GM18909 (cell line): ENCODE data around the gene DNAJC17.

Source experiments
- ATAC-seq: cut with Tn5 transposase; IDR thresholded peaks from one replicate; pipeline ENCODE4 v1.9.1; 2021; ENCODE audit warnings: mild to moderate bottlenecking; ENCODE audit not compliant: unreplicated experiment, poor library complexity

Gene DNAJC17

DNA sequence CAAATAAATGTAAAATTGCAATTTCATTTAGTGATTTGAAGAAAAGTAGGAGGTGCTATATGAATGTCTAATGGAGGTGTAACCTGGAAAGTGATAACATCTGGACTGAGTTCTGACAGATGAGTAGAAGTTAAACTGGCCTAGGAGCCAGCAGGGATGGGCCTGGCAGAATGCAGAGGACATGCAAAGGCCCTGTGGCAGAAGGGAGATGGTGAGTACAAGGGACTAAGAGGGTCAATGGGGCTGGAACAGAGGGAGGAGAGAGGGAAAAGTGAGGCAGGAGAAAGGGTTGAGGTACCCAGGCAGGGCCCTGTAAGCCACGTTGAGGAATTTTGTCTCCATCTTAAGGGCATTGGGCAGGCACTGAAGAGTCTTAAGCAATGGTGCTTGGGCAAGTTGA lies 24.6 kb upstream of the DNAJC17 start:
- no peak for ATAC-seq

DNA sequence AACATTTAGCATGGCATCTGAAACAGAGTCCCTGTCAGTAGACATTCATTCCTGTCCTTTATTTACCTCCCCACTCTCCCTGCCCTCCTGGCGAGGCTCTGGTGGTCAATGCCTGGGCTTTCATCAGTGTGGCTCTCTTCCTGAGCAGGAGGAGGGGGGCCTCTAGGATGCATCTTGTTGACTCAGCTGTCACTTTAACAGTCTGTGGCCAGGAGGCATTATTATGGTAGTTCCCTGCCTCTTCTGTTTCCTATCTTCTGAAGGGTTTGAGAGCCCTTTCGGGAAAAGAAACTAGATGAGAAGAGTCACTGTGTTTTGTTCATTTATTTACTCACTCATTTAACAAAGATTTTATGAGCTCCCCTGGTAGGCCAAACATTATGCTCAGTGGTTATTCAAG lies 23.6 kb upstream of the DNAJC17 start:
- no peak for ATAC-seq

DNA sequence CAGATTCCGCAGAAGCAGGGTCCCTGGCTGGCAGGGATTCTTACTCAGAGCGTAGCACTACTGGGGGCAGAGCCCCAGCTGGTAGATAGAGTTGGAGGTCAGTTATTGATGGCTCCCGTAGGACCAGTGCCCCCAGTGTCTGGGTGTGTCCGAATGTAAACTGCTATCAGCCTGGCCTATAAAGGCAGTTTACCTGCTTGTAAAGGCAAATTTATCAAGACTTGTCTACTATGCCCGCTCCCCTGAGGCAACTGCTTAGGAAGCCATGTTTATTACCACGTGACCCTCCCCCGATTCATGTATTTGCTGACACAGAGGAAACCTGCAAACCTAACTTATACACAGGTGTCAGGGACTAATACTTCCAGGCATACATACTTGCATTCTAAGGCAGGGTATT lies 21.8 kb upstream of the DNAJC17 start:
- ATAC-seq: no peak

DNA sequence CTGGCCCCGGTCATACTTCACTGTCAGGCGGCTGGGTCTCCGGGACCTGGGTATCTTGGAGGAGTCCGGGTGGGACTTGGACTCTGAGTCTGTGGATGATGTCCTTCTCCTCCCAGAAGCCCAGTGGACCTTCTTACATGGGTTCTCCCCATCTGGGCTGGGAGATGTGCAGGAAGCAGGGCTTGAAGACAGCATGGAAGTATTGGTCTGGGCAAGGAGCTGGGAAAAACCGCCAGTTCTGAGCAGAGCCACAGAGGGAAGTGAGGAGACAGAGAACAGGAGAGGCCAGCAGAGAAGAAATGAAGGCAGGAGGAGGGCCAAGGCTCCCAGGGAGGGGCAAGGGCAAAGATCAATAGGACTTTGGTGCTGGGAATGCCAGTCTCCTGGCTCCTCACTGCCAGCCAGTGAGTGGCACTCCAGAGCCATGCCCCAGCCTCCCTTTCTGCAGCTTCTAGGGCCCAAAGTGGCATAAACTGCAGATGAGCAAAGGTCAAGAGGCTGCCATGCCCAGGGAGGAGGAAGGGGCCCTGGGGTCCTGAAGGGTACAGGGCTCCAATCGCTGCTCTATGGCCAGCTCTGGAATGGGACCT lies 21.3 kb upstream of the DNAJC17 start, which contains the start of gene PPP1R14D:
PPP1R14D (minus strand) TSS at position 262 of the 590 bp plus-strand sequence; CDS start at position 195, 67 bp downstream.
- ATAC-seq: no peak

DNA sequence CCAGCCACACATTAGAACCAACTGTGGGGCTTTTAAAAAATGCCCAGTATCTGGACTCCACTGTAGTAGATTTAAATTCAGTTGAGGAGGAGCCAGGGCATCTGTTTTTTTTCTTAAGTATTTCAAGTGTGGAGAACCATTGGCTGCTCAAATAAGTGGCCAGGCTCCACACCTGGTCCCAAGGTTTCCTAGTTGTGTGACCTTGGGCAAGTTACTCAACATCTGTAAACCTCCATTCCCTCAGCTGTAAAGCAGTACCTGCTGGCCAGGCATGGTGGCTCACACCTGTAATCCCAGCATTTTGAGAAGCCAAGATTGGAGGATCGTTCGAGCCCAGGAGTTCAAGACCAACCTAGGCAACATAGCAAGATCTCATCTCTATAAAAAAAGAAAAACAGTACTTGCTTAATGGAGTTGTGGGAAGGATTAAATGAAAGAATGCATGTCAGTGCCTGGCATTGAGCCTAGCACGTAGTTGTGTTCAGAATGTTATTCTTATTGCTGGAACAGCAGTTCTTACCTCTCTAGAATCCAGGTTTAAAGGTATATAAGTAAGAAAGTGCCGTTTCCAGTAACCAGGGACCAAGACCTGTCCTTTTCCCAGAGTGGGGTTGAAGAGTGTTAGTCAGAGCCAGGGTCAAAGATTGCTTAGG lies 19.3 kb upstream of the DNAJC17 start:
- ATAC-seq: no peak

DNA sequence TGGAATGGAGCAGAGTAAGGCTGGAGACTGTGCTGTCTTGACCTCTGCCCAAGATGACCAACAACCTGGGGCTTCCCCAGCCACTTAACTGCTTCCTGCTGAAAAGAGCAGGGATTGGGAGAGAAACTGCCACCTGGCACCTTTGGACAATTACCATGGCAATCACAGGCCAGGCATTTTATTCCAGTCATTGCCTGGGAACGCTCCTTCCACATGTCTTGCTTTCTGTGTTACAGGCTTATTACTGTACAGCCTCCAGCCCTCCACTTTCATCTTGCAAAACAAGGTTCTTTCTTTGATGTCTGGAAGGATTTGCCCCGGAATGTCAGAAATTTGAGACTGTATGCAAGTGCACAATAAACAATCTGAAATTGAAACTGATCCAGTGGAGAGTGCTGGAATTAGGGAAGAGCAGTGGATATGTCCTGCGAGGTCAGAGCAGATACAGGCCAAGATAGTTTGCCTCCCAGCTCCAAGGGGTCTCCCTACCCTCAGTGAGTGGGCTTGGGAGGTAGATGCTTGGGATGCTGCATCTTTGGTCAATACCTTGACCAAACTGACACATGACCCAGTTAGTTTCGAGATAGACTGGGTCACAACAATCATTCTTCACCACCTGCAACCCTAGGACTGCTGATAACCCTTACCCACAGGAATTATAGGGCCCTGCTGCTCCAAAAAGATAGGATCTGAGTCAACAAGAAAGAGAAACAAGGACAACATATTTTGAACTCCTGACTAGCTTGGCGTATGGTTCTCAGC lies 18.6 kb upstream of the DNAJC17 start:
- no peak for ATAC-seq

DNA sequence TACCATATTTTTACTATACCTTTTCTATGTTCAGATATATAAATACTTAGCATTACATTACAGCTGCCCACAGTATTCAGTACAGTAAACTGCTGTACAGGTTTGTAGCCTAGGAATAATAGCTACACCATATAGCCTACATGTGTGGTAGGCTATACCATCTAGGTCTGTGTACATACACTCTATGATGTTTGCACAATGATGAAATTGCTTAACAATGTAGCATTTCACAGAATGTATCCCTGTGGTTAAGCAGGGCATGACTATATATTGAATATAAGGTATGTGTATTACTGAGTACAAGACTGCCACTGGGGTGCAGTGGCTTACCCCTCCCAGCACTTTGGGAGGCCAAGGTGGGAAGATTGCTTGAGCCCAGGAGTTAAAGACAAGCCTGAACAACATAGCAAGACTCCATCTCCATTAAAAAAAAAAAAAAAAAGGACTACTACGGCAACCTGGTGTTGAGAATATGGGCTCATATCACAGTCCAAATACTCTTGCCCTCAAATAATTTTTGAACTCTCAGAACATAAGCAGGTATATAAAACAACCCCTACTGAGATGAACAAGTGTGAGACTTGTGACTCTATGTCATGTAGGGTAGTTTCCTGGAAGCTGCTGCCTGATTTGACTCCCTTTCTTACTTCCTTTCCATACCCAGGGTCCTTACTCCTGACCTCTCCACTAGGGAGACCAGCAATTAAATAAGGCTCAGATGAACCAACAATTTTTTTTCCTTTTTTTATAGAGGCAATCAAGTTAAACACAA lies 16.5 kb upstream of the DNAJC17 start:
- no peak for ATAC-seq

DNA sequence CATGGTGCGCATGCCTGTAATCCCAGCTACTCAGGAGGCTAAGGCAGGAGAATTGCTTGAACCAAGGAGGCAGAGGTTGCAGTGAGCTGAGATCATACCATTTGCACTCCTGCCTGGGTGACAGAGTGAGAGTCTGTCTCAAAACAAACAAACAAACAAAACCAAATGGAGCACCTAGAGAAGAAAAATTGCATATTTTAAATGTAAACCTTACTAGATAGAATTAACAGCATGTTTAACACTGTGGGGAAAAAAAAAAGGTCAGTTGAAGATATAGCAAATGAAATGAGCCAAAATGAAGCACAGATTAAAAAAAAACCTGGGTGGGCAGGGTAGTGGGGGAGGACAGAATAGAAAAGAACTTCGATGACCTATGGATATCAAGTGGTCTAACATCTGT lies 13.9 kb upstream of the DNAJC17 start:
- no peak for ATAC-seq

DNA sequence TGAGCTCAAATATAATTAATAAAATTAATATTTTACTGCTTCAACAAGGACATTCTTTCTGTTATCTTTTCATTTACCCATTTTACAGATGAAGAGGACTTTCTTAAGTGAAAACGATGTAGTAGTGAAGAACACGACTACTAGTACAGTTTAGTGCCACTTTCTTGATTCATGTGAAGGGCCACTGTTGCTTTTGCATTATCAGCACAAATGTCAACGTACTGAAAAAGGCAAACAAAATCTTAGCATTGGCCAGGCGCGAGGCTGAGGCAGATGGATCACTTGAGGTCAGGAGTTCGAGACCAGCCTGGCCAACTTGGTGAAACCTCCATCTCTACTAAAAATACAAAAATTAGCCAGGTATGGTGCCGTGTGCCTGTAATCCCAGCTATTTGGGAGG lies 11.8 kb upstream of the DNAJC17 start:
- ATAC-seq: no peak

DNA sequence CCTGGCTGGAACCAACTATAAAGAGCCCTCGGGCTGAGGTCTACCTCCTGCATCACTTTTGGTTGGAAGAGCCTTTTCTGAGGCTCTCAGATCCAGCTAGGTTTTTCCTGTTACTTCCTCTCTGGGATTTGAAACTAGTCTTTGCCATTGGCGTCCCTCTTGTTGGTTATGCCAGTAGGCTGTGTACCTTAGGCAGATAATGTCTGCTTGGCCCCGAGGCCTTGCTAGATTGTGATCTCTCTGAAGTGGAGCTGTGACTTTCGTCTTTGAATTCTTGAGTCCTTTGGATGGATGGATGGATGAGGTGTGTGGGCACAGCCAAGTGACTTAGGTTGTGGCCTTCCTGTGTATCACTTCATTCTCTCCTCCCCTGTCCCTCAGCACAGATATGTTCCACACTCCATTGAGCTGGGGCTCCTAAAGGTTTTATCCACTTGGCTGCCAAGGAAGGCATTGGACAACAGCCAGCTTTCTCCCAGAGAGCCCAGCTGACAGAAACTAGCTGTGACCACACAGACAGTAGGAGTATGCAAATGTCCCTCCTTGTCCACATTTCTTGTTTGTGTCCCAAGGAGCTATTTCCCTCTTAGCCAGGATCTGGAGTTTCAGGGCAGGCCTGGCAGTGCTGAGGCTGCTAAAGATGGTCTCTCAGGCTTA lies 7.9 kb upstream of the DNAJC17 start:
- ATAC-seq: no peak

DNA sequence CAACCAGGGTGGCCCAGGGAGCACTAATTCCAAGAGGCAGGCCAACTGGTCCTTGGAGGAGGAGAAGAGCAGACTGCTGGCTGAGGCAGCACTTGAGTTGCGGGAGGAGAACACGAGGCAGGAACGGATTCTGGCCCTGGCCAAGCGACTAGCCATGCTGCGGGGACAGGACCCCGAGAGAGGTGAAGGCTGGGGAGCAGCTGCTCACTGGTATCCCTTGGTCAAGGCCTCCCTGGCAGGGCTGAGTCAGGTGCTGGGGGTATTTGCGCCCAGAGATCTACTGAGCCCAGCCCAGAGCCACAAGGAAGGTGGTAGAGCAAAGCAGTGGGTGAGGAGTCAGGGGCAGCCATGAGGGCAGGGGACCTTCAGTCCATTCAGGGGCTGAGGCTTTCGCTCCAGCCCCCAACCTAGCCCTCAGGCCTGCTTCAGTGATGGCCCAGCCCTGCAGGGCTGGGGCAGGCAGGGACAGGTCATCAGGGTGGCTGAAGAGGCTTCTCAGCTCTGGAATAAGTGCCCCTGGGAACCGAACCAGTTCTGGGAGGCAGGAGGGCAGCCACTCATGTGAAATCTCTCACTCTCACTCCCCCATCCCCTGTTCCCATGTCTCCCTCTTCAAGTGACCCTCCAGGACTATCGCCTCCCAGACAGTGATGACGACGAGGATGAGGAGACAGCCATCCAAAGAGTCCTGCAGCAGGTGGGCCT lies 5.6 kb upstream of the DNAJC17 start:
- ATAC-seq: no peak

DNA sequence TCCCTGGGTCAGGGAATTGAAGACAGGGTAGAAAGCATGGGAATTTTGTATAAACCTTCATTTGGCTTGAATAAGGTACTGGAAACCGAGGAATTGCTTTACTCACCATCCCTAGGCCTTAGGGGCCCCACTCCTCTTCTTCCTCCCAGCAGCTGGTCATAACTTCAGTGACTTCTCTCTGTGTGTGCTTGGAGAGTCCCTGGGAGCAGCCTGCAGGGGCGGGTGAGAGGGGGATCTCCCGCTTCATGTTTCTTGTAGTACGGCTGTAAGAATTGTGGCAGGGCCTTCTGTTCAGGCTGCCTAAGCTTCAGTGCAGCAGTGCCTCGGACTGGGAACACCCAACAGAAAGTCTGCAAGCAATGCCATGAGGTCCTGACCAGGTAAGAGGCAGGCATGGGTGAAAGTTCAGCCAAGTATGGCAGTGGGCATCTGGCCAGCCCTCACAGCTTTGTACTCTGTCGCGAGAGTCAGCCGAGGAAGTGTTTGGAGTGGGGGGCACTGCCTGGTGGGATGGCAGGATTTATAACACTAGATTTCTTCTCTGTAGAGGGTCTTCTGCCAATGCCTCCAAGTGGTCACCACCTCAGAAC lies 1.7 kb upstream of the DNAJC17 start:
- no peak for ATAC-seq

DNA sequence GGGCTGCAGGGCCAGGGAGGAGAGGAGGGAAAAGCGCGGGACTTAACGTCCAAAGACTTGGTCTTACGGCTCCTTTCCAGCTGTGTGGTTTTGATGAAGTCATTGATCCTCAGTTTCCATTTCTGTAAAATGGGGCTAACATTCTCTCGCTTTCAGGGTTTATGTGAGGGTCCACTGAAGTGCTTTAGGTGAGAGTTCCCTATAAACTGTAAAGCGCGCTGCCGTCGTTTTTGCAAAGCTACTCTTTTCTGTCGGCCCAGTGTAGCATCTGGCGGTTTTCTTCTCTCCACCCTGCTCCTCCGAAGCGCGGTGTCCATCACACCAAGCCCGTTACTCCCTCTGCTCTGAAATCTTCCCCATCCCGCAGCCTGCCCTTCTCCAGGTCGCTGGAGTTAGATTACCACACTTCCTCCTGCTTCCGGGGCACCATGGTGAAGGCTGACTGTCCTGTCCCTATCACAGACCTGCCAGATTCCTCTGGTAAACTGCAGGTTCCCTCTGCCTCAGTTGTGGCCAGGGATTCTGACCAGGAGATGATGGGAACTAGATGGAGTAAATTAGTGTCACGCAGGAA lies 702 bp upstream of the DNAJC17 start:
- no peak for ATAC-seq

DNA sequence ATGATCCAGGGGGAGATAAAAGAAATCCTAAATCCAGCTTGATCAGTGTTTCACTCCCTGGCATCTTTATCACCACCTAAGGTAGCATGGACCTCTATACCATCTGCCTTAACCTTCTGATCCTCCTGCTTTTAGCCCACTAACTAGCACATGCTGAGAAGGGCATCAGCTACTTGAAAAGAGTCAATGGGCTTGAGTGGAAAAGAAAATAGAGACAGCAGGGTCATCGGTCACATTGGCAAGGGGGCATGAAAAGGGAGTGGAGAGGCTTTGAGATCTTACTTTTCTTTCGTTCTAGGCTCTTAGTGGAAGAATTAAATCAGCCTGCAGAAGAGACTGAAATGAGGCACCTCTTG lies 623 bp downstream of the DNAJC17 start:
- peak; percentile 1 for ATAC-seq

DNA sequence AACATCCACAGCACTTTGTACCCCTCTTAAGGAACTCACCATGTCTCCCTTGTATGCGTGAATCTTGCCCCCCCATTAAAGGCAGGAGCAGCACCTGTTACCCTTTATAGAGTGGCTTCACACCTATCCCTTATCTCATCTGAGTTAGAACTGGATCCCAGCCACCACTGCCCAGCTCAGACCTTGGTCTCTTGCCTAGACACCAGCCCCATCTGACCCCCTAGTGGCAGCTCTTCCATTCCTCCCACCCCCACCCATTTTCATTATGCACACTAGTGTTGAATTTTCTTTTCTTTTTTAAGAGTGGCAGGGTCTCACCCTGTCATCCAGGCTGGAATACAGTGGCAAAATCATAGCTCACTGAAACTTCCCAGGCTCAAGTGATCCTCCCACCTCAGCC lies 3.6 kb downstream of the DNAJC17 start:
- ATAC-seq: no peak

DNA sequence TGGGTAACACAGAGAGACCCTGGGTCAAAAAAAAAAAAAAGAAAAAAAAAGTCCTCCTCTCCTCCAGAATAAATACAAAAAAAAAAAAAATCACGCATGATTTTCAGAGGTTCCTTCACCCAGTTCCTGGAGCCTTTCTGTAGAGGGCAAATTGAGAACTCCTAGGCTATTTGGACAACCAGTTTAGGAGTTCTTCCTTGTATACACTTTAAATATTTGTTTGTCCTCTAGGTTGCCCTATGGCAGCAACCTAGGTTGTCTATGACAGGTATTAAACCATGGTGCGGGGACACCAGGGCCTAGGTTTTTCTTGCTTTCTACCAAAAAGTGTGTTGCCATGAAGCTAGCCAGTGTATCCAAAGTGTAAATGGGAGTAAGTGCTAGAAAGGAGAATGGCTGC lies 4.2 kb downstream of the DNAJC17 start:
- ATAC-seq: no peak

DNA sequence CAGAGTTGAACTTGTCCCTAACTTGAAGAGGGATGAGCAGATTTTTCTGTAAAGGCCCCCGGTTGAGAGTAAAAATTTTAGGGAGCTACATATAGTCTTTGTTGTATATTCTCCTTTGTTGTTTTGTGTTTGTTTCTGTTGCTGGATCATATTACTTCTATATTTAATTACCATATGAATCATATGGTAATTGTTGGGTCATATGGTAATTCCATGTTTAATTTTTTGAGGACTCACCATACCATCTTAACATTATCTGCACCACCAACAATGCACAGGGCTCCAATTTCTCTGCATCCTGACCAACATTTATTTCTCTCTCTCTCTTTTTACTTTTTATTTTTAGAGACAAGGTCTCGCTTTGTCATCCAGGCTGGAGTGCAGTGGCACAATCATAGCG lies 7.8 kb downstream of the DNAJC17 start:
- no peak for ATAC-seq

DNA sequence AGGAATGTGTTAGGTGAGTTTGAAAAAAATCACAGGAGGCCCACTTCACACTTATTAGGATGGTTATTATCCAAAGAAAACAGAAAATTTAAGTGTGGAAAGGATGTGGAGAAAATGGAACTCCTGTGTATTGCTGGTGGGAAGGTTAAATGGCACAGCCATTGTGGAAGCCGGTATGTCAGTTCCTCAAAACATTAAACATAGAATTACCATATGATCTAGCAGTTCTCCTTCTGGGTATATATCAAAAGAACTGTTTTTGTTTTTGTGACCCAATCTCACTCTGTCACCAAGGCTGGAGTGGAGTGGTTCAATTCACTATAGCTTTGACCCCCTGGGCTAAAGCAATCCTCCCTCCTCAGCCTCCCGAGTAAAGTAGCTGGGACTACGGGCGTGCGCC lies 10.8 kb downstream of the DNAJC17 start:
- ATAC-seq: no peak

DNA sequence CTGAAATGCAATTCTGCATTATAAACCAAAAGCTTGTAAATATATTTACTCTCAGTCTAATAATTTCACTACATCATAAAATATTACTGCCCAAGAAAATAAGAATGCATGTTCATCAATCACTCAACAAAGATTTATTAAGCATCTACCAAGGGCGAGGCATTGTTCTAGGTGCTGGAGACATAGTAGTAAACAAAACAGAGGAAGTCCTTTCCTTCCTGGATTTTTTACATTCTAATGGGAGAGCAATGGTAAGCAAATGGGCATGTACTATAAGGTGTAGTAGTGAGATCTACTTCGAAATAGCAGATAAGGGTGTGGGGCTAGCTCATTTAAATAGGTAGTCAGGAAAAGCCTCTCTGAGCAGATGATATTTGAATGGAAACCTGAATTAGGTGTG lies 11.2 kb downstream of the DNAJC17 start:
- no peak for ATAC-seq
